WTC11 (cell line): ENCODE measurements around the gene PPP6R3. TPM values are rescaled to one million over a fixed set of nuclear protein-coding genes. Genes with fewer than 3 reads are reported as not detected.

Source experiments
- ATAC-seq: fragments of 200-7000 bp; cut with Tn5 transposase; 2 replicates; pipeline ENCODE4 v1.10.0; 2021; ENCODE audit warnings: mild to moderate bottlenecking, moderate library complexity
- CTCF ChIA-PET: fragments of 300-600 bp; sonication (Branson Sonifier 250); formaldehyde crosslinking; loops from one replicate; lab custom pipeline; 2021; ENCODE audit warnings: antibody characterized with exemption; lab: Charles Lee
- POLR2A ChIA-PET: fragments of 350-600 bp; sonication (Branson Sonifier 250); formaldehyde crosslinking; loops from one replicate; lab custom pipeline; 2021; ENCODE audit warnings: antibody characterized with exemption; lab: Charles Lee
- DNase-seq: peaks from one replicate; pipeline ENCODE4 v3.0.0; 2021; ENCODE audit warnings: low spot score
- H3K27ac Mint-ChIP-seq: 2 replicates; pipeline ENCODE4 v1.8.0; 2021; ENCODE audit warnings: mixed read lengths
- H3K27me3 Mint-ChIP-seq: 2 replicates; pipeline ENCODE4 v1.8.0; 2021; ENCODE audit warnings: low read depth, mild to moderate bottlenecking, moderate library complexity, mixed read lengths
- H3K36me3 Mint-ChIP-seq: 2 replicates; pipeline ENCODE4 v1.8.0; 2021; ENCODE audit warnings: mixed read lengths
- H3K4me1 Mint-ChIP-seq: 2 replicates; pipeline ENCODE4 v1.8.0; 2022; ENCODE audit warnings: mixed read lengths
- H3K4me3 Mint-ChIP-seq: 2 replicates; pipeline ENCODE4 v1.8.0; 2021; ENCODE audit warnings: mild to moderate bottlenecking, moderate library complexity, mixed read lengths
- H3K9me3 Mint-ChIP-seq: 2 replicates; pipeline ENCODE4 v1.8.0; 2021; ENCODE audit warnings: mixed read lengths
- ATF1 ChIP-seq: sonication (generic); formaldehyde crosslinking; IDR thresholded peaks from 2 replicates; pipeline ENCODE4 v1.8.1; 2023; ENCODE audit warnings: mild to moderate bottlenecking, moderate library complexity, missing genetic modification reagents
- EMX1 ChIP-seq: fragments of 250-450 bp; sonication (Bioruptor Pico); IDR thresholded peaks from 2 replicates; pipeline ENCODE4 v1.8.0; 2021; ENCODE audit warnings: mild to moderate bottlenecking
- FOXK1 ChIP-seq: sonication (generic); formaldehyde crosslinking; IDR thresholded peaks from 2 replicates; pipeline ENCODE4 v1.8.0; 2022; ENCODE audit warnings: mild to moderate bottlenecking, moderate library complexity, missing genetic modification reagents
- GRHL2 ChIP-seq: fragments of 250-450 bp; sonication (Bioruptor Pico); IDR thresholded peaks from 2 replicates; pipeline ENCODE4 v1.8.0; 2022; ENCODE audit warnings: mild to moderate bottlenecking, moderate library complexity; ENCODE audit not compliant: insufficient replicate concordance, severe bottlenecking
- HMGA2 ChIP-seq: fragments of 250-450 bp; sonication (Bioruptor Pico); IDR thresholded peaks from 2 replicates; pipeline ENCODE4 v1.4.0; 2021; ENCODE audit warnings: mild to moderate bottlenecking, moderate library complexity
- SP1 ChIP-seq: sonication (generic); formaldehyde crosslinking; conservative IDR thresholded peaks from 2 replicates; pipeline ENCODE4 v1.8.1; 2022; ENCODE audit warnings: missing genetic modification reagents
- ZNF416 ChIP-seq: fragments of 250-450 bp; sonication (Bioruptor Pico); IDR thresholded peaks from 2 replicates; pipeline ENCODE4 v1.9.0; 2021; ENCODE audit warnings: mild to moderate bottlenecking, inconsistent platforms
- ZNF423 ChIP-seq: fragments of 250-450 bp; sonication (Bioruptor Pico); IDR thresholded peaks from 2 replicates; pipeline ENCODE4 v2.1.2; 2022; ENCODE audit warnings: mild to moderate bottlenecking, moderate library complexity
- total RNA-seq: library from RNA; stranded (reverse); gene quantifications from 3 replicates; pipeline ENCODE4 v1.2.3, GENCODE V29; 2021
- TF ChIP-seq, protein P1 (sequence below): sonication (generic); formaldehyde crosslinking; IDR thresholded peaks from 2 replicates; pipeline ENCODE4 v1.8.0; 2022; ENCODE audit warnings: missing genetic modification reagents
- TF ChIP-seq, protein P2 (sequence below): sonication (generic); formaldehyde crosslinking; IDR thresholded peaks from 2 replicates; pipeline ENCODE4 v1.8.1; 2022; ENCODE audit warnings: missing genetic modification reagents, borderline replicate concordance
- TF ChIP-seq, protein P3 (sequence below): sonication (generic); formaldehyde crosslinking; IDR thresholded peaks from 2 replicates; pipeline ENCODE4 v1.8.1; 2023; ENCODE audit warnings: mild to moderate bottlenecking, missing genetic modification reagents, borderline replicate concordance
- TF ChIP-seq, protein P4 (sequence below): sonication (generic); formaldehyde crosslinking; IDR thresholded peaks from 2 replicates; pipeline ENCODE4 v1.8.1; 2022; ENCODE audit warnings: low read depth, missing genetic modification reagents, borderline replicate concordance
- TF ChIP-seq, protein P5 (sequence below): fragments of 200-600 bp; IDR thresholded peaks from 2 replicates; pipeline ENCODE4 v1.8.0; 2022; ENCODE audit warnings: antibody characterized with exemption
- TF ChIP-seq, protein P6 (sequence below): sonication (generic); formaldehyde crosslinking; IDR thresholded peaks from 2 replicates; pipeline ENCODE4 v1.8.1; 2023; ENCODE audit warnings: mild to moderate bottlenecking, missing genetic modification reagents

Gene PPP6R3
- total RNA-seq, 1 experiment from 2014 or later = 138 TPM

DNA sequence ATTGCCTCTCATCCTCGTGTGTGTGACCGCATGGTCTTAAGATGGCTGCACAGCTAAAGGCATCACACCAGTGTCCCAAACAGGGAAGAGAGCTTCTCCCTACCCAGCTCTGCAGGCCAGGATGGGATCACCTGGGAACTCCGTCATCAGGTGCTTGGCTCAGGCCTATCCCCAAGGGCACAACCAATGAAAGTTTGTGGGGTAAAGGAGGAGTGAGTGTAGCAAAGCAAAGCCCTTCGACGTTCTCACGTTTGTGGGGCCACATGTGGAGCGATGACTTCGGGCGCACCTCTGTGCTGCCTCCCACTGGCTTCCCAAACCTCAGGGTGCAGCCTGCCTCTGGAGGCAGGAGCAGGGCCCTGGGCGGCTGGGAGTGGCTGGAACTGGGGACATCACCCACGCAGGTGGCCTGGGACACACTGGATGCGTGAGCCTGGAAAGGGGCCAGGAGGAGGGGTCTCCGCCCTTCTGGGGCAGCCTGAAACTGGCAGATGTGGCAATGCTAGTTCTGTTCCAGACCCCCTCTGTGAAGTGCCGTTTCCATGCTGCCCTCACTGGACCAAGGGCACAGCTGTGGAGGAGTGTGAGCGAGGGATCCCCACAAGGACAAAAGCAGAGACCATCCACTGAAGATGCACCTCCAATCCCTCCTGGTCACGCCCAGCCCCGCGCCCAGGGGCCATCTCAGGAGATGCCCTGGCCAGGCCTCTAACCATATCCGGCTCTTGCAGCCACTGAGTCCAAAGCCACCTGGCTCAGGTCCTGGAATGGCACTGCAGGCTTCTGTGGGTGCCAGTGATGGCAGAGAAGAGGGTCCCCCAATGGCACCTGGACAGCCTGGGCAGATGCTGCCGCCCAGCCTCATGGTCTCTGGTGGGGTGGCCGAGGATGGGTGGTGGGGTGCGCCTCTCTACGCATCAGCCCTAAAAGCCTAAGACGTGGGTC, 193.2 kb downstream of the PPP6R3 start (continued):
- TF ChIP-seq, protein P1, sequence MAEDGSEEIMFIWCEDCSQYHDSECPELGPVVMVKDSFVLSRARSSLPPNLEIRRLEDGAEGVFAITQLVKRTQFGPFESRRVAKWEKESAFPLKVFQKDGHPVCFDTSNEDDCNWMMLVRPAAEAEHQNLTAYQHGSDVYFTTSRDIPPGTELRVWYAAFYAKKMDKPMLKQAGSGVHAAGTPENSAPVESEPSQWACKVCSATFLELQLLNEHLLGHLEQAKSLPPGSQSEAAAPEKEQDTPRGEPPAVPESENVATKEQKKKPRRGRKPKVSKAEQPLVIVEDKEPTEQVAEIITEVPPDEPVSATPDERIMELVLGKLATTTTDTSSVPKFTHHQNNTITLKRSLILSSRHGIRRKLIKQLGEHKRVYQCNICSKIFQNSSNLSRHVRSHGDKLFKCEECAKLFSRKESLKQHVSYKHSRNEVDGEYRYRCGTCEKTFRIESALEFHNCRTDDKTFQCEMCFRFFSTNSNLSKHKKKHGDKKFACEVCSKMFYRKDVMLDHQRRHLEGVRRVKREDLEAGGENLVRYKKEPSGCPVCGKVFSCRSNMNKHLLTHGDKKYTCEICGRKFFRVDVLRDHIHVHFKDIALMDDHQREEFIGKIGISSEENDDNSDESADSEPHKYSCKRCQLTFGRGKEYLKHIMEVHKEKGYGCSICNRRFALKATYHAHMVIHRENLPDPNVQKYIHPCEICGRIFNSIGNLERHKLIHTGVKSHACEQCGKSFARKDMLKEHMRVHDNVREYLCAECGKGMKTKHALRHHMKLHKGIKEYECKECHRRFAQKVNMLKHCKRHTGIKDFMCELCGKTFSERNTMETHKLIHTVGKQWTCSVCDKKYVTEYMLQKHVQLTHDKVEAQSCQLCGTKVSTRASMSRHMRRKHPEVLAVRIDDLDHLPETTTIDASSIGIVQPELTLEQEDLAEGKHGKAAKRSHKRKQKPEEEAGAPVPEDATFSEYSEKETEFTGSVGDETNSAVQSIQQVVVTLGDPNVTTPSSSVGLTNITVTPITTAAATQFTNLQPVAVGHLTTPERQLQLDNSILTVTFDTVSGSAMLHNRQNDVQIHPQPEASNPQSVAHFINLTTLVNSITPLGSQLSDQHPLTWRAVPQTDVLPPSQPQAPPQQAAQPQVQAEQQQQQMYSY (CRISPR knock-in tag) = no peak
- TF ChIP-seq ATF1 (CRISPR knock-in tag) = no peak
- TF ChIP-seq, protein P2, sequence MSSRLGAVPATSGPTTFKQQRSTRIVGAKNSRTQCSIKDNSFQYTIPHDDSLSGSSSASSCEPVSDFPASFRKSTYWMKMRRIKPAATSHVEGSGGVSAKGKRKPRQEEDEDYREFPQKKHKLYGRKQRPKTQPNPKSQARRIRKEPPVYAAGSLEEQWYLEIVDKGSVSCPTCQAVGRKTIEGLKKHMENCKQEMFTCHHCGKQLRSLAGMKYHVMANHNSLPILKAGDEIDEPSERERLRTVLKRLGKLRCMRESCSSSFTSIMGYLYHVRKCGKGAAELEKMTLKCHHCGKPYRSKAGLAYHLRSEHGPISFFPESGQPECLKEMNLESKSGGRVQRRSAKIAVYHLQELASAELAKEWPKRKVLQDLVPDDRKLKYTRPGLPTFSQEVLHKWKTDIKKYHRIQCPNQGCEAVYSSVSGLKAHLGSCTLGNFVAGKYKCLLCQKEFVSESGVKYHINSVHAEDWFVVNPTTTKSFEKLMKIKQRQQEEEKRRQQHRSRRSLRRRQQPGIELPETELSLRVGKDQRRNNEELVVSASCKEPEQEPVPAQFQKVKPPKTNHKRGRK (CRISPR knock-in tag) = no peak

DNA sequence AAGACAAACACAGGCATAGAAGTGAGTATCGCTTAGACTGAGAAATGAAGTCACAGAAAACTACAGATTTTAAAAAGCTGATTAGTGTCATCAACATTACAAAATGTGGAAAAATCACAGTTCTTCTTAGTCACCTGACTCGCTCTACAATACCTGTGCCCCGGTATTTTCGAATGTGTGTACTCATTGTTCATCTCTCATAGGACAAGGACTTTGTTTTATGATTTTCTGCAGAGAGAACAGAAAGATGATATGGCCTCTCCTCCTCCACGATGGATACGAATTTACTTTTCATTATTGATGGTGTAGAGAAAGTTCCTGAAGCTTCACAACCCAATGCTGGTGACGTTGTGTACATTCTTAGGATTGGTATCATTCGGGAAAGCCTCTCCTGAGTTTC, 194.4 kb downstream of the PPP6R3 start:
- H3K9me3 Mint-ChIP-seq = peaks cover 12% of the 10 kb centered on the region
- peaks cover 13% of the 10 kb centered on the region; the same call in 1 of the 2 replicates for H3K4me1 Mint-ChIP-seq
- H3K36me3 Mint-ChIP-seq = peaks cover 10% of the 10 kb centered on the region
- ATAC-seq = no peak
- H3K27me3 Mint-ChIP-seq = peaks cover 3% of the 10 kb centered on the region; the same call in 1 of the 2 replicates
- no peak for TF ChIP-seq FOXK1 (CRISPR knock-in tag)
- no peak for TF ChIP-seq HMGA2 (CRISPR knock-in tag)
- TF ChIP-seq, protein P3, sequence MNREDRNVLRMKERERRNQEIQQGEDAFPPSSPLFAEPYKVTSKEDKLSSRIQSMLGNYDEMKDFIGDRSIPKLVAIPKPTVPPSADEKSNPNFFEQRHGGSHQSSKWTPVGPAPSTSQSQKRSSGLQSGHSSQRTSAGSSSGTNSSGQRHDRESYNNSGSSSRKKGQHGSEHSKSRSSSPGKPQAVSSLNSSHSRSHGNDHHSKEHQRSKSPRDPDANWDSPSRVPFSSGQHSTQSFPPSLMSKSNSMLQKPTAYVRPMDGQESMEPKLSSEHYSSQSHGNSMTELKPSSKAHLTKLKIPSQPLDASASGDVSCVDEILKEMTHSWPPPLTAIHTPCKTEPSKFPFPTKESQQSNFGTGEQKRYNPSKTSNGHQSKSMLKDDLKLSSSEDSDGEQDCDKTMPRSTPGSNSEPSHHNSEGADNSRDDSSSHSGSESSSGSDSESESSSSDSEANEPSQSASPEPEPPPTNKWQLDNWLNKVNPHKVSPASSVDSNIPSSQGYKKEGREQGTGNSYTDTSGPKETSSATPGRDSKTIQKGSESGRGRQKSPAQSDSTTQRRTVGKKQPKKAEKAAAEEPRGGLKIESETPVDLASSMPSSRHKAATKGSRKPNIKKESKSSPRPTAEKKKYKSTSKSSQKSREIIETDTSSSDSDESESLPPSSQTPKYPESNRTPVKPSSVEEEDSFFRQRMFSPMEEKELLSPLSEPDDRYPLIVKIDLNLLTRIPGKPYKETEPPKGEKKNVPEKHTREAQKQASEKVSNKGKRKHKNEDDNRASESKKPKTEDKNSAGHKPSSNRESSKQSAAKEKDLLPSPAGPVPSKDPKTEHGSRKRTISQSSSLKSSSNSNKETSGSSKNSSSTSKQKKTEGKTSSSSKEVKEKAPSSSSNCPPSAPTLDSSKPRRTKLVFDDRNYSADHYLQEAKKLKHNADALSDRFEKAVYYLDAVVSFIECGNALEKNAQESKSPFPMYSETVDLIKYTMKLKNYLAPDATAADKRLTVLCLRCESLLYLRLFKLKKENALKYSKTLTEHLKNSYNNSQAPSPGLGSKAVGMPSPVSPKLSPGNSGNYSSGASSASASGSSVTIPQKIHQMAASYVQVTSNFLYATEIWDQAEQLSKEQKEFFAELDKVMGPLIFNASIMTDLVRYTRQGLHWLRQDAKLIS (CRISPR knock-in tag) = no peak
- ChIA-PET POLR2A (no interaction called here), CTCF (no interaction called here)
- no peak overlapping the region for H3K27ac Mint-ChIP-seq
- no peak for DNase-seq
- no peak overlapping the region for H3K4me3 Mint-ChIP-seq

DNA sequence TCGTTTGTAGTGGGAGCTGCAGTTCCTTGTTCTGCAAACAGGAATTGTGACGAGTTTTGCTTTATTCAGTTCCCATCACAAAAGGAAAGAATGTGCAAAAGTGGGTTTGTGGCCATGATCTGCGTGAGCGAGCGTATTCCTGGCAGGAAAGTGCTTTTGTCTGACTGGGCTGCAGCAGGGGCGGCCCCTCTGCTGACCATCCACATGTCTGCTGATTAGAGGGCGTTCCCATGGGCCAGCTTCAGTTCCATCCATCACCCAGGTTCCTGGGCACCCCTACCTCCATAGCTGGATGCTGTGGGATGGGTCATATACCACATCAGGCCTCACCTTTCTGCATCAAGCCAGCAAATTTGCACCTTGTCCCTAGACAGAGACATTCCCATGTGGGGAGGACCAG, 194.9 kb downstream of the PPP6R3 start:
- peaks cover 3% of the 10 kb centered on the region; the same call in 1 of the 2 replicates for H3K27me3 Mint-ChIP-seq
- peaks cover 12% of the 10 kb centered on the region for H3K9me3 Mint-ChIP-seq
- peaks cover 11% of the 10 kb centered on the region; the same call in 1 of the 2 replicates for H3K4me1 Mint-ChIP-seq
- H3K36me3 Mint-ChIP-seq = peaks cover 10% of the 10 kb centered on the region
- H3K4me3 Mint-ChIP-seq = no peak overlapping the region
- ATAC-seq (no peak), DNase-seq (no peak)
- POLR2A ChIA-PET = no interaction called here
- no peak overlapping the region for H3K27ac Mint-ChIP-seq
- CTCF ChIA-PET = no interaction called here
- no peak for TF ChIP-seq ZNF416 (CRISPR knock-in tag)
- TF ChIP-seq, protein P4, sequence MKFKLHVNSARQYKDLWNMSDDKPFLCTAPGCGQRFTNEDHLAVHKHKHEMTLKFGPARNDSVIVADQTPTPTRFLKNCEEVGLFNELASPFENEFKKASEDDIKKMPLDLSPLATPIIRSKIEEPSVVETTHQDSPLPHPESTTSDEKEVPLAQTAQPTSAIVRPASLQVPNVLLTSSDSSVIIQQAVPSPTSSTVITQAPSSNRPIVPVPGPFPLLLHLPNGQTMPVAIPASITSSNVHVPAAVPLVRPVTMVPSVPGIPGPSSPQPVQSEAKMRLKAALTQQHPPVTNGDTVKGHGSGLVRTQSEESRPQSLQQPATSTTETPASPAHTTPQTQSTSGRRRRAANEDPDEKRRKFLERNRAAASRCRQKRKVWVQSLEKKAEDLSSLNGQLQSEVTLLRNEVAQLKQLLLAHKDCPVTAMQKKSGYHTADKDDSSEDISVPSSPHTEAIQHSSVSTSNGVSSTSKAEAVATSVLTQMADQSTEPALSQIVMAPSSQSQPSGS = no peak
- TF ChIP-seq SP1 (CRISPR knock-in tag) = no peak
- TF ChIP-seq GRHL2 = no peak
- no peak for TF ChIP-seq ZNF423
- TF ChIP-seq, protein P5, sequence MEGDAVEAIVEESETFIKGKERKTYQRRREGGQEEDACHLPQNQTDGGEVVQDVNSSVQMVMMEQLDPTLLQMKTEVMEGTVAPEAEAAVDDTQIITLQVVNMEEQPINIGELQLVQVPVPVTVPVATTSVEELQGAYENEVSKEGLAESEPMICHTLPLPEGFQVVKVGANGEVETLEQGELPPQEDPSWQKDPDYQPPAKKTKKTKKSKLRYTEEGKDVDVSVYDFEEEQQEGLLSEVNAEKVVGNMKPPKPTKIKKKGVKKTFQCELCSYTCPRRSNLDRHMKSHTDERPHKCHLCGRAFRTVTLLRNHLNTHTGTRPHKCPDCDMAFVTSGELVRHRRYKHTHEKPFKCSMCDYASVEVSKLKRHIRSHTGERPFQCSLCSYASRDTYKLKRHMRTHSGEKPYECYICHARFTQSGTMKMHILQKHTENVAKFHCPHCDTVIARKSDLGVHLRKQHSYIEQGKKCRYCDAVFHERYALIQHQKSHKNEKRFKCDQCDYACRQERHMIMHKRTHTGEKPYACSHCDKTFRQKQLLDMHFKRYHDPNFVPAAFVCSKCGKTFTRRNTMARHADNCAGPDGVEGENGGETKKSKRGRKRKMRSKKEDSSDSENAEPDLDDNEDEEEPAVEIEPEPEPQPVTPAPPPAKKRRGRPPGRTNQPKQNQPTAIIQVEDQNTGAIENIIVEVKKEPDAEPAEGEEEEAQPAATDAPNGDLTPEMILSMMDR = no peak
- TF ChIP-seq EMX1 (CRISPR knock-in tag) = no peak
- TF ChIP-seq, protein P6, sequence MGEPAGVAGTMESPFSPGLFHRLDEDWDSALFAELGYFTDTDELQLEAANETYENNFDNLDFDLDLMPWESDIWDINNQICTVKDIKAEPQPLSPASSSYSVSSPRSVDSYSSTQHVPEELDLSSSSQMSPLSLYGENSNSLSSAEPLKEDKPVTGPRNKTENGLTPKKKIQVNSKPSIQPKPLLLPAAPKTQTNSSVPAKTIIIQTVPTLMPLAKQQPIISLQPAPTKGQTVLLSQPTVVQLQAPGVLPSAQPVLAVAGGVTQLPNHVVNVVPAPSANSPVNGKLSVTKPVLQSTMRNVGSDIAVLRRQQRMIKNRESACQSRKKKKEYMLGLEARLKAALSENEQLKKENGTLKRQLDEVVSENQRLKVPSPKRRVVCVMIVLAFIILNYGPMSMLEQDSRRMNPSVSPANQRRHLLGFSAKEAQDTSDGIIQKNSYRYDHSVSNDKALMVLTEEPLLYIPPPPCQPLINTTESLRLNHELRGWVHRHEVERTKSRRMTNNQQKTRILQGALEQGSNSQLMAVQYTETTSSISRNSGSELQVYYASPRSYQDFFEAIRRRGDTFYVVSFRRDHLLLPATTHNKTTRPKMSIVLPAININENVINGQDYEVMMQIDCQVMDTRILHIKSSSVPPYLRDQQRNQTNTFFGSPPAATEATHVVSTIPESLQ (CRISPR knock-in tag) = no peak
